GM12878 (cell line): ENCODE results near the gene NRBP1. TPM values are rescaled to one million over a fixed set of nuclear protein-coding genes. Genes with fewer than 3 reads are reported as not detected.

Source experiments
- BHLHE40 ChIP-seq, 2 experiments: fragments of 450-650 bp in 1 of 2; IDR thresholded peaks; 2 replicates each; pipeline ENCODE4 v1.6.1; 2011 to 2017; ENCODE audit warnings: low read depth in 2 of 2, borderline replicate concordance in 1 of 2, improper control_type of control experiment in 1 of 2, low read length in 1 of 2, mild to moderate bottlenecking in 1 of 2
- EED ChIP-seq: sonication (generic); IDR thresholded peaks from 2 replicates; pipeline ENCODE4 v1.6.1; 2016; ENCODE audit warnings: antibody characterized with exemption, low read depth
- FOXK2 ChIP-seq: fragments of 450-650 bp; IDR thresholded peaks from 2 replicates; pipeline ENCODE4 v1.6.1; 2017; ENCODE audit warnings: mild to moderate bottlenecking, moderate library complexity
- FOXM1 ChIP-seq: IDR thresholded peaks from 2 replicates; pipeline ENCODE4 v1.6.1; 2012; ENCODE audit warnings: low read depth, mild to moderate bottlenecking, inconsistent platforms, low read length, moderate library complexity
- HCFC1 ChIP-seq: fragments of 150-350 bp; IDR thresholded peaks from 2 replicates; pipeline ENCODE4 v1.6.1; 2014; ENCODE audit warnings: low read length
- IRF5 ChIP-seq: fragments of 450-650 bp; IDR thresholded peaks from 2 replicates; pipeline ENCODE4 v1.6.1; 2017; ENCODE audit warnings: borderline replicate concordance
- MEF2A ChIP-seq: IDR thresholded peaks from 2 replicates; pipeline ENCODE4 v1.6.1; 2011; ENCODE audit warnings: low read depth, mild to moderate bottlenecking, low read length, moderate library complexity; ENCODE audit not compliant: insufficient read depth
- MTA2 ChIP-seq: fragments of 450-650 bp; IDR thresholded peaks from 2 replicates; pipeline ENCODE4 v1.6.1; 2016; ENCODE audit warnings: low read depth, mild to moderate bottlenecking, moderate library complexity
- MXI1 ChIP-seq: fragments of 150-350 bp; IDR thresholded peaks from 2 replicates; pipeline ENCODE4 v1.6.1; 2011; ENCODE audit warnings: low read depth, mild to moderate bottlenecking, inconsistent platforms, low read length, improper control_type of control experiment
- NFYA ChIP-seq: IDR thresholded peaks from 2 replicates; pipeline ENCODE4 v1.6.1; 2011; ENCODE audit warnings: low read depth, mild to moderate bottlenecking, low read length, improper control_type of control experiment, borderline replicate concordance
- PML ChIP-seq: IDR thresholded peaks from 2 replicates; pipeline ENCODE4 v1.6.1; 2012; ENCODE audit warnings: low read length, inconsistent platforms
- POU2F2 ChIP-seq: IDR thresholded peaks from 3 replicates; pipeline ENCODE4 v1.6.1; 2011; ENCODE audit warnings: low read depth, mild to moderate bottlenecking, low read length, borderline replicate concordance
- RBBP5 ChIP-seq: fragments of 200-600 bp; sonication (generic); conservative IDR thresholded peaks from 2 replicates; pipeline ENCODE4 v1.6.1; 2016
- TAF1 ChIP-seq: IDR thresholded peaks from 2 replicates; pipeline ENCODE4 v1.6.1; 2011; ENCODE audit warnings: mild to moderate bottlenecking, low read depth, low read length, borderline replicate concordance
- ZNF592 ChIP-seq: fragments of 450-650 bp; IDR thresholded peaks from 2 replicates; pipeline ENCODE4 v1.6.1; 2017; ENCODE audit warnings: mild to moderate bottlenecking, moderate library complexity
- polyA plus RNA-seq, 11 experiments: library from polyadenylated mRNA; depleted of rRNA in 4 of 11; unstranded in 6 of 11; stranded (reverse) in 5 of 11; fragments of >200 nt; fragmentation: Nextera tagmentation in 4 of 11; fragmentation: Illumina TruSeq in 1 of 11; extraction: Ambion mirVana in 4 of 11; extraction: Trizol in 1 of 11; gene quantifications; 1 replicate in 1 of 11; 2 replicates in 10 of 11; pipeline versions ENCODE4 v1.2.1 to v1.2.3, GENCODE V29; 2011 to 2016; ENCODE audit warnings: inconsistent platforms in 2 of 11, missing spikeins in 2 of 11, low read depth in 1 of 11
- total RNA-seq, 4 experiments: library from RNA; depleted of rRNA in 3 of 4; stranded (reverse); fragments of >200 nt in 3 of 4; fragmentation: Illumina TruSeq in 1 of 4; extraction: Trizol in 1 of 4; gene quantifications; 2 replicates each; pipeline versions ENCODE4 v1.2.1 to v1.2.3, GENCODE V29; 2013 to 2021
- TF ChIP-seq, protein P1 (sequence below), 3 experiments: IDR thresholded peaks in 2 of 3; conservative IDR thresholded peaks in 1 of 3; 2 replicates each; pipeline ENCODE4 v1.5.1; 2011; ENCODE audit warnings: low read depth in 3 of 3, low read length in 3 of 3, mild to moderate bottlenecking in 3 of 3, control low read depth in 2 of 3, moderate library complexity in 2 of 3, inconsistent platforms in 1 of 3, mixed read lengths in 1 of 3; ENCODE audit not compliant: control insufficient read depth in 2 of 3, insufficient read depth in 1 of 3; ENCODE audit errors: extremely low read depth in 1 of 3
- TF ChIP-seq, protein P2 (sequence below): fragments of 450-650 bp; IDR thresholded peaks from 2 replicates; pipeline ENCODE4 v1.6.1; 2017; ENCODE audit warnings: mild to moderate bottlenecking, low read depth, inconsistent platforms; ENCODE audit not compliant: poor library complexity, severe bottlenecking
- TF ChIP-seq, protein P3 (sequence below): fragments of 450-650 bp; IDR thresholded peaks from 2 replicates; pipeline ENCODE4 v1.6.1; 2018; ENCODE audit warnings: borderline replicate concordance, mild to moderate bottlenecking; ENCODE audit not compliant: partially characterized antibody

The NRBP1 gene
- total and polyA plus RNA-seq, 10 of the 15 experiments (the other 5 are each of a cell fraction or from before 2014, with no cell fraction given), result 5.7 to 136 (median 66.1) TPM

DNA sequence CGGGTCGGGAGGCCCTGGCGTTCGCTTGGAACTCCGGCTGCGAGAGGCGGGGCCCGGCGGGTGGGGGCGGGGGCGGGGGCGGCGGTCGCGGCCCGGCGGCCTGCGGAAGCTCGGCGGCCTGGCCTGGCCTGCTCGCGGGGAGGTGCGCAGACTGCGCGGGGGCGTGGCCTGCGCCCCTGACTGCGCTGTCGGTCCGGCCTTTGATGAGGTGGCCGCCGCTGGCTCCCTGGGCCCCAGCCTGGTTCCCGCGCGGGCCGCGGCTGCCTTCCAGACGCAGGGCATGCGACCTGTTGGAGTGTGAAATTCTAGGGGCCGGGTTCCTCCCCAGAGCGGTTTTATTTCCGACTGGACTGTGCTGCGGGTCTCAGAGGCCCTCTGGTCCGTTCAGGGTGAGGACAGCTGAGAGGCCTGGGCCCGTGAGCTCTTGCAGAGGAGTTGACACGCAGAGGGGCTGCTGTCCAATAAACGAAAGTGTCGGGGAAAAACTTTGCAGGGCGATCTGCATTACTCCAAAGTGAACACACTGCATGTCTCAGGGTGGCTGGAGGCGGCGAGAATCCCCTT lies 629 bp downstream of the NRBP1 start (continued):
- TF ChIP-seq IRF5 (no peak), MTA2 (no peak), FOXM1 (no peak), MEF2A (no peak), HCFC1 (no peak), RBBP5 (no peak), NFYA (no peak), TAF1 (no peak), POU2F2 (no peak), FOXK2 (no peak), MXI1 (no peak), EED (no peak), ZNF592 (no peak), PML (no peak), BHLHE40 (IDR thresholded peaks at IDR 0.05; ENCODE audit: borderline replicate concordance in 1 of 2, low read depth in 2 of 2, low read length in 1 of 2) (peak in 1 of 2 experiments; percentile 49; a peak in 1 of 4 replicates)
- TF ChIP-seq, protein P1, sequence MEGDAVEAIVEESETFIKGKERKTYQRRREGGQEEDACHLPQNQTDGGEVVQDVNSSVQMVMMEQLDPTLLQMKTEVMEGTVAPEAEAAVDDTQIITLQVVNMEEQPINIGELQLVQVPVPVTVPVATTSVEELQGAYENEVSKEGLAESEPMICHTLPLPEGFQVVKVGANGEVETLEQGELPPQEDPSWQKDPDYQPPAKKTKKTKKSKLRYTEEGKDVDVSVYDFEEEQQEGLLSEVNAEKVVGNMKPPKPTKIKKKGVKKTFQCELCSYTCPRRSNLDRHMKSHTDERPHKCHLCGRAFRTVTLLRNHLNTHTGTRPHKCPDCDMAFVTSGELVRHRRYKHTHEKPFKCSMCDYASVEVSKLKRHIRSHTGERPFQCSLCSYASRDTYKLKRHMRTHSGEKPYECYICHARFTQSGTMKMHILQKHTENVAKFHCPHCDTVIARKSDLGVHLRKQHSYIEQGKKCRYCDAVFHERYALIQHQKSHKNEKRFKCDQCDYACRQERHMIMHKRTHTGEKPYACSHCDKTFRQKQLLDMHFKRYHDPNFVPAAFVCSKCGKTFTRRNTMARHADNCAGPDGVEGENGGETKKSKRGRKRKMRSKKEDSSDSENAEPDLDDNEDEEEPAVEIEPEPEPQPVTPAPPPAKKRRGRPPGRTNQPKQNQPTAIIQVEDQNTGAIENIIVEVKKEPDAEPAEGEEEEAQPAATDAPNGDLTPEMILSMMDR (IDR thresholded peaks at IDR 0.05 in 2 of 3, conservative IDR thresholded peaks at IDR 0.05 in 1 of 3; ENCODE audit: control insufficient read depth in 2 of 3, extremely low read depth in 1 of 3, insufficient read depth in 1 of 3, low read depth in 3 of 3, low read length in 3 of 3), result no peak
- TF ChIP-seq, protein P2, sequence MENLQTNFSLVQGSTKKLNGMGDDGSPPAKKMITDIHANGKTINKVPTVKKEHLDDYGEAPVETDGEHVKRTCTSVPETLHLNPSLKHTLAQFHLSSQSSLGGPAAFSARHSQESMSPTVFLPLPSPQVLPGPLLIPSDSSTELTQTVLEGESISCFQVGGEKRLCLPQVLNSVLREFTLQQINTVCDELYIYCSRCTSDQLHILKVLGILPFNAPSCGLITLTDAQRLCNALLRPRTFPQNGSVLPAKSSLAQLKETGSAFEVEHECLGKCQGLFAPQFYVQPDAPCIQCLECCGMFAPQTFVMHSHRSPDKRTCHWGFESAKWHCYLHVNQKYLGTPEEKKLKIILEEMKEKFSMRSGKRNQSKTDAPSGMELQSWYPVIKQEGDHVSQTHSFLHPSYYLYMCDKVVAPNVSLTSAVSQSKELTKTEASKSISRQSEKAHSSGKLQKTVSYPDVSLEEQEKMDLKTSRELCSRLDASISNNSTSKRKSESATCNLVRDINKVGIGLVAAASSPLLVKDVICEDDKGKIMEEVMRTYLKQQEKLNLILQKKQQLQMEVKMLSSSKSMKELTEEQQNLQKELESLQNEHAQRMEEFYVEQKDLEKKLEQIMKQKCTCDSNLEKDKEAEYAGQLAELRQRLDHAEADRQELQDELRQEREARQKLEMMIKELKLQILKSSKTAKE, result no peak
- TF ChIP-seq, protein P3, sequence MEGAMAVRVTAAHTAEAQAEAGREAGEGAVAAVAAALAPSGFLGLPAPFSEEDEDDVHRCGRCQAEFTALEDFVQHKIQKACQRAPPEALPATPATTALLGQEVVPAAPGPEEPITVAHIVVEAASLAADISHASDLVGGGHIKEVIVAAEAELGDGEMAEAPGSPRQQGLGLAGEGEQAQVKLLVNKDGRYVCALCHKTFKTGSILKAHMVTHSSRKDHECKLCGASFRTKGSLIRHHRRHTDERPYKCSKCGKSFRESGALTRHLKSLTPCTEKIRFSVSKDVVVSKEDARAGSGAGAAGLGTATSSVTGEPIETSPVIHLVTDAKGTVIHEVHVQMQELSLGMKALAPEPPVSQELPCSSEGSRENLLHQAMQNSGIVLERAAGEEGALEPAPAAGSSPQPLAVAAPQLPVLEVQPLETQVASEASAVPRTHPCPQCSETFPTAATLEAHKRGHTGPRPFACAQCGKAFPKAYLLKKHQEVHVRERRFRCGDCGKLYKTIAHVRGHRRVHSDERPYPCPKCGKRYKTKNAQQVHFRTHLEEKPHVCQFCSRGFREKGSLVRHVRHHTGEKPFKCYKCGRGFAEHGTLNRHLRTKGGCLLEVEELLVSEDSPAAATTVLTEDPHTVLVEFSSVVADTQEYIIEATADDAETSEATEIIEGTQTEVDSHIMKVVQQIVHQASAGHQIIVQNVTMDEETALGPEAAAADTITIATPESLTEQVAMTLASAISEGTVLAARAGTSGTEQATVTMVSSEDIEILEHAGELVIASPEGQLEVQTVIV, result no peak
